SK-N-SH treated with all-trans-retinoic acid at 6 μM for 48 hours (cell line): ENCODE data around the gene GLB1L3.

Experiments used
- ATAC-seq: fragments of 200-7000 bp; cut with Tn5 transposase; 3 replicates; pipeline ENCODE4 v1.9.1; 2020; ENCODE audit warnings: mild to moderate bottlenecking, moderate library complexity
- ARNTL ChIP-seq: fragments of 450-650 bp; formaldehyde crosslinking; IDR thresholded peaks from 2 replicates; pipeline ENCODE4 v1.5.0; 2020; ENCODE audit warnings: low read depth, mild to moderate bottlenecking, moderate library complexity, borderline replicate concordance
- CSDC2 ChIP-seq: fragments of 250-450 bp; sonication (Bioruptor Pico); IDR thresholded peaks from 2 replicates; pipeline ENCODE4 v1.5.0; 2020; ENCODE audit warnings: mild to moderate bottlenecking, moderate library complexity
- ESRRG ChIP-seq: fragments of 250-450 bp; sonication (Bioruptor Pico); IDR thresholded peaks from 2 replicates; pipeline ENCODE4 v1.6.1; 2021; ENCODE audit warnings: mild to moderate bottlenecking
- GLIS3 ChIP-seq: fragments of 250-450 bp; sonication (Bioruptor Pico); IDR thresholded peaks from 2 replicates; pipeline ENCODE4 v1.5.0; 2020; ENCODE audit warnings: mild to moderate bottlenecking, moderate library complexity
- ISL1 ChIP-seq: fragments of 250-450 bp; sonication (Bioruptor Pico); IDR thresholded peaks from 2 replicates; pipeline ENCODE4 v2.1.2; 2022; ENCODE audit warnings: mild to moderate bottlenecking, moderate library complexity
- OSR1 ChIP-seq: fragments of 250-450 bp; sonication (Bioruptor Pico); IDR thresholded peaks from 2 replicates; pipeline ENCODE4 v1.8.0; 2022; ENCODE audit warnings: moderate library complexity, mild to moderate bottlenecking, inconsistent platforms
- PPARA ChIP-seq: fragments of 250-450 bp; sonication (Bioruptor Pico); IDR thresholded peaks from 2 replicates; pipeline ENCODE4 v1.5.0; 2020; ENCODE audit warnings: mild to moderate bottlenecking, borderline replicate concordance
- RARB ChIP-seq: fragments of 250-450 bp; sonication (Bioruptor Pico); IDR thresholded peaks from 2 replicates; pipeline ENCODE4 v1.8.0; 2021; ENCODE audit warnings: mild to moderate bottlenecking, moderate library complexity
- TCF4 ChIP-seq: fragments of 250-450 bp; sonication (Bioruptor Pico); IDR thresholded peaks from 2 replicates; pipeline ENCODE4 v1.8.0; 2021; ENCODE audit warnings: mild to moderate bottlenecking, moderate library complexity, borderline replicate concordance
- TOX ChIP-seq: fragments of 250-450 bp; sonication (Bioruptor Pico); IDR thresholded peaks from 2 replicates; pipeline ENCODE4 v1.8.0; 2021; ENCODE audit warnings: mild to moderate bottlenecking, moderate library complexity, borderline replicate concordance
- ZC3H10 ChIP-seq: fragments of 250-450 bp; sonication (Bioruptor Pico); IDR thresholded peaks from 2 replicates; pipeline ENCODE4 v1.5.1; 2021; ENCODE audit warnings: mild to moderate bottlenecking, moderate library complexity
- ZFP3 ChIP-seq: fragments of 250-450 bp; sonication (Bioruptor Pico); IDR thresholded peaks from 2 replicates; pipeline ENCODE4 v1.5.0; 2020; ENCODE audit warnings: mild to moderate bottlenecking, moderate library complexity
- ZFP30 ChIP-seq: fragments of 450-650 bp; formaldehyde crosslinking; IDR thresholded peaks from 2 replicates; pipeline ENCODE4 v1.5.0; 2022; ENCODE audit warnings: mild to moderate bottlenecking, moderate library complexity
- ZNF565 ChIP-seq: fragments of 450-650 bp; formaldehyde crosslinking; conservative IDR thresholded peaks from 2 replicates; pipeline ENCODE4 v1.5.0; 2020; ENCODE audit warnings: low read depth, mild to moderate bottlenecking, moderate library complexity
- ZNF70 ChIP-seq: fragments of 450-650 bp; formaldehyde crosslinking; IDR thresholded peaks from 2 replicates; pipeline ENCODE4 v1.5.0; 2020; ENCODE audit warnings: mild to moderate bottlenecking, moderate library complexity
- ZNF8 ChIP-seq: fragments of 450-650 bp; formaldehyde crosslinking; IDR thresholded peaks from 2 replicates; pipeline ENCODE4 v1.5.0; 2020; ENCODE audit warnings: mild to moderate bottlenecking, moderate library complexity
- TF ChIP-seq, protein P1 (sequence below): fragments of 250-450 bp; sonication (Bioruptor Pico); IDR thresholded peaks from 2 replicates; pipeline ENCODE4 v1.8.0; 2021; ENCODE audit warnings: low read depth, mild to moderate bottlenecking, moderate library complexity, borderline replicate concordance
- TF ChIP-seq, protein P2 (sequence below): fragments of 250-450 bp; sonication (Bioruptor Pico); IDR thresholded peaks from 2 replicates; pipeline ENCODE4 v1.8.0; 2020; ENCODE audit warnings: mild to moderate bottlenecking, moderate library complexity, borderline replicate concordance
- TF ChIP-seq, protein P3 (sequence below): fragments of 250-450 bp; sonication (Bioruptor Pico); IDR thresholded peaks from 2 replicates; pipeline ENCODE4 v1.5.1; 2020; ENCODE audit warnings: low read depth, mild to moderate bottlenecking, moderate library complexity
- TF ChIP-seq, protein P4 (sequence below): fragments of 250-450 bp; sonication (Bioruptor Pico); IDR thresholded peaks from 2 replicates; pipeline ENCODE4 v1.5.1; 2021; ENCODE audit warnings: mild to moderate bottlenecking, moderate library complexity
- TF ChIP-seq, protein P5 (sequence below): fragments of 250-450 bp; sonication (Bioruptor Pico); IDR thresholded peaks from 2 replicates; pipeline ENCODE4 v1.5.0; 2020; ENCODE audit warnings: mild to moderate bottlenecking, moderate library complexity

GLB1L3 gene

DNA sequence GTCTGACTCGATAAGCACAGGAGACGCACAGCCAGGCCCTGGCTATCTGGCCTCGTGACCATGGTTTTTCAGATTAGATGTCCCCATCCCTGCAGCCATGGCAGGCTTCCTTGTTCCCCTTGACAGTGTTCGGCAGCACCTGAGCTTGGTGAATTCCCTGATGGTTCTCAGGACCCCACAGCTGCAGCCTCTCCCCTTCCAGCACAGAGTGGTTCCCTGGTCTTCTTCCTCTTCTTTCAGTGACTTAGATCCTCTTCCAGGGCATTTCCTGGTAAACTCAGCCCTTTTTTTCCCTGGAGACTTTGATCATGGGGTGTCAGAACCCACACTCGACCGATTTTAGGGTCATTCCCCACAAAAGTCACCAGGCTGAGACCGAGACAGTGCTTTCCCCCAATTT lies 14.5 kb downstream of the GLB1L3 start:
- no peak for TF ChIP-seq ARNTL
- no peak for TF ChIP-seq ESRRG
- no peak for TF ChIP-seq ZFP30 (CRISPR knock-in tag)
- TF ChIP-seq TCF4: no peak
- TF ChIP-seq, protein P1, sequence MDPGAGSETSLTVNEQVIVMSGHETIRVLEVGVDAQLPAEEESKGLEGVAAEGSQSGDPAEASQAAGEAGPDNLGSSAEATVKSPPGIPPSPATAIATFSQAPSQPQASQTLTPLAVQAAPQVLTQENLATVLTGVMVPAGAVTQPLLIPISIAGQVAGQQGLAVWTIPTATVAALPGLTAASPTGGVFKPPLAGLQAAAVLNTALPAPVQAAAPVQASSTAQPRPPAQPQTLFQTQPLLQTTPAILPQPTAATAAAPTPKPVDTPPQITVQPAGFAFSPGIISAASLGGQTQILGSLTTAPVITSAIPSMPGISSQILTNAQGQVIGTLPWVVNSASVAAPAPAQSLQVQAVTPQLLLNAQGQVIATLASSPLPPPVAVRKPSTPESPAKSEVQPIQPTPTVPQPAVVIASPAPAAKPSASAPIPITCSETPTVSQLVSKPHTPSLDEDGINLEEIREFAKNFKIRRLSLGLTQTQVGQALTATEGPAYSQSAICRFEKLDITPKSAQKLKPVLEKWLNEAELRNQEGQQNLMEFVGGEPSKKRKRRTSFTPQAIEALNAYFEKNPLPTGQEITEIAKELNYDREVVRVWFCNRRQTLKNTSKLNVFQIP (CRISPR knock-in tag): no peak
- no peak for TF ChIP-seq ZNF70 (CRISPR knock-in tag)
- TF ChIP-seq ZNF565 (CRISPR knock-in tag): no peak
- TF ChIP-seq ZFP3 (CRISPR knock-in tag): no peak
- no peak for TF ChIP-seq RARB
- TF ChIP-seq ISL1 (CRISPR knock-in tag): no peak
- no peak for TF ChIP-seq OSR1
- ATAC-seq: no peak

DNA sequence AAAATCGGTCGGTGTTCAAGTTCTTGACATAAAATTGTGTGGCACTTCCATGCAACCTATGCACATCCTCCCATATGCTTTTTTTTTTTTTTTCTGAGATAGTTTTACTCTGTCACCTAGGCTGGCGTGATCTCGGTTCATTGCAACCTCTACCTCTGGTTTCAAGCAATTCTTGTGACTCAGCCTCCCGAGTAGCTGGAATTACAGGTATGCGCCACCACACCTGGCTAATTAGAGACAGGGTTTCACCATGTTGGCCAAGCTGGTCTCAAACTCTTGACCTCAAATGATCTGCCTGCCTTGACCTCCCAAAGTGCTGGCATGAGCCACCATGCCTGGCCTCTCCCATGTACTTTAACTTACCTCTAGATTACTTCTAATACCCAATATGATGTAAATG lies 15.0 kb downstream of the GLB1L3 start:
- no peak for ATAC-seq
- TF ChIP-seq GLIS3 (CRISPR knock-in tag): no peak
- TF ChIP-seq, protein P2, sequence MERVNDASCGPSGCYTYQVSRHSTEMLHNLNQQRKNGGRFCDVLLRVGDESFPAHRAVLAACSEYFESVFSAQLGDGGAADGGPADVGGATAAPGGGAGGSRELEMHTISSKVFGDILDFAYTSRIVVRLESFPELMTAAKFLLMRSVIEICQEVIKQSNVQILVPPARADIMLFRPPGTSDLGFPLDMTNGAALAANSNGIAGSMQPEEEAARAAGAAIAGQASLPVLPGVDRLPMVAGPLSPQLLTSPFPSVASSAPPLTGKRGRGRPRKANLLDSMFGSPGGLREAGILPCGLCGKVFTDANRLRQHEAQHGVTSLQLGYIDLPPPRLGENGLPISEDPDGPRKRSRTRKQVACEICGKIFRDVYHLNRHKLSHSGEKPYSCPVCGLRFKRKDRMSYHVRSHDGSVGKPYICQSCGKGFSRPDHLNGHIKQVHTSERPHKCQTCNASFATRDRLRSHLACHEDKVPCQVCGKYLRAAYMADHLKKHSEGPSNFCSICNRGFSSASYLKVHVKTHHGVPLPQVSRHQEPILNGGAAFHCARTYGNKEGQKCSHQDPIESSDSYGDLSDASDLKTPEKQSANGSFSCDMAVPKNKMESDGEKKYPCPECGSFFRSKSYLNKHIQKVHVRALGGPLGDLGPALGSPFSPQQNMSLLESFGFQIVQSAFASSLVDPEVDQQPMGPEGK (CRISPR knock-in tag): no peak
- TF ChIP-seq ZNF565 (CRISPR knock-in tag): no peak
- TF ChIP-seq PPARA (CRISPR knock-in tag): no peak
- no peak for TF ChIP-seq OSR1
- TF ChIP-seq ZFP30 (CRISPR knock-in tag): no peak
- TF ChIP-seq ESRRG: no peak
- no peak for TF ChIP-seq ZNF70 (CRISPR knock-in tag)
- no peak for TF ChIP-seq ISL1 (CRISPR knock-in tag)
- no peak for TF ChIP-seq ZC3H10
- TF ChIP-seq, protein P3, sequence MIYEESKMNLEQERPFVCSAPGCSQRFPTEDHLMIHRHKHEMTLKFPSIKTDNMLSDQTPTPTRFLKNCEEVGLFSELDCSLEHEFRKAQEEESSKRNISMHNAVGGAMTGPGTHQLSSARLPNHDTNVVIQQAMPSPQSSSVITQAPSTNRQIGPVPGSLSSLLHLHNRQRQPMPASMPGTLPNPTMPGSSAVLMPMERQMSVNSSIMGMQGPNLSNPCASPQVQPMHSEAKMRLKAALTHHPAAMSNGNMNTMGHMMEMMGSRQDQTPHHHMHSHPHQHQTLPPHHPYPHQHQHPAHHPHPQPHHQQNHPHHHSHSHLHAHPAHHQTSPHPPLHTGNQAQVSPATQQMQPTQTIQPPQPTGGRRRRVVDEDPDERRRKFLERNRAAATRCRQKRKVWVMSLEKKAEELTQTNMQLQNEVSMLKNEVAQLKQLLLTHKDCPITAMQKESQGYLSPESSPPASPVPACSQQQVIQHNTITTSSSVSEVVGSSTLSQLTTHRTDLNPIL (CRISPR knock-in tag): no peak
- TF ChIP-seq ZNF8 (CRISPR knock-in tag): no peak
- TF ChIP-seq TOX (CRISPR knock-in tag): no peak
- TF ChIP-seq, protein P1 (CRISPR knock-in tag): no peak
- TF ChIP-seq RARB: no peak
- TF ChIP-seq, all 23 proteins: peak for 0

DNA sequence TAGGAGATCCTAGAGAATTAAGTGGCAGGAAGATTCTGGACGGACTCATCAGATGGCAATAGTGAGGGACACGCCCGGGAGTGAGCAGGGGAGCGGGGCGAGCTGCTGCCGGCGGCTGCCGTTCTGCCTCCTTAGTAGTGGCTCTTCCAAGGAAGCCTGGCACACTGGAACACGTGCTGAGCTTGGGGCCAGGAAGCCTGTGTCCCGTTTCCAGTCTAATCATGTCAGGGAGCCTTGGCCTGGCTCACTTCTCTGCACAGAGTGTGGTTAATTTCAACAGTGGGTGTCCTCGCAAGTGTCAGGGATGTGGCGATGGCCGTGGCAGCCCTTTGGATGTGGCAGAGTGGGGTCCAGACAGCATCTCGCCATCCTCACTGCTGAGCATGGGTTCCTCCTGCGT lies 16.5 kb downstream of the GLB1L3 start:
- ATAC-seq: no peak
- TF ChIP-seq OSR1: no peak
- no peak for TF ChIP-seq ZNF565 (CRISPR knock-in tag)
- TF ChIP-seq ISL1 (CRISPR knock-in tag): no peak
- TF ChIP-seq RARB: no peak
- TF ChIP-seq CSDC2: no peak
- TF ChIP-seq TOX (CRISPR knock-in tag): no peak
- no peak for TF ChIP-seq ZC3H10
- TF ChIP-seq, protein P4, sequence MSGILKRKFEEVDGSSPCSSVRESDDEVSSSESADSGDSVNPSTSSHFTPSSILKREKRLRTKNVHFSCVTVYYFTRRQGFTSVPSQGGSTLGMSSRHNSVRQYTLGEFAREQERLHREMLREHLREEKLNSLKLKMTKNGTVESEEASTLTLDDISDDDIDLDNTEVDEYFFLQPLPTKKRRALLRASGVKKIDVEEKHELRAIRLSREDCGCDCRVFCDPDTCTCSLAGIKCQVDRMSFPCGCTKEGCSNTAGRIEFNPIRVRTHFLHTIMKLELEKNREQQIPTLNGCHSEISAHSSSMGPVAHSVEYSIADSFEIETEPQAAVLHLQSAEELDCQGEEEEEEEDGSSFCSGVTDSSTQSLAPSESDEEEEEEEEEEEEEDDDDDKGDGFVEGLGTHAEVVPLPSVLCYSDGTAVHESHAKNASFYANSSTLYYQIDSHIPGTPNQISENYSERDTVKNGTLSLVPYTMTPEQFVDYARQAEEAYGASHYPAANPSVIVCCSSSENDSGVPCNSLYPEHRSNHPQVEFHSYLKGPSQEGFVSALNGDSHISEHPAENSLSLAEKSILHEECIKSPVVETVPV (CRISPR knock-in tag): no peak
- TF ChIP-seq, protein P2 (CRISPR knock-in tag): no peak
- TF ChIP-seq ARNTL: no peak
- TF ChIP-seq ZNF70 (CRISPR knock-in tag): no peak
- TF ChIP-seq, protein P5, sequence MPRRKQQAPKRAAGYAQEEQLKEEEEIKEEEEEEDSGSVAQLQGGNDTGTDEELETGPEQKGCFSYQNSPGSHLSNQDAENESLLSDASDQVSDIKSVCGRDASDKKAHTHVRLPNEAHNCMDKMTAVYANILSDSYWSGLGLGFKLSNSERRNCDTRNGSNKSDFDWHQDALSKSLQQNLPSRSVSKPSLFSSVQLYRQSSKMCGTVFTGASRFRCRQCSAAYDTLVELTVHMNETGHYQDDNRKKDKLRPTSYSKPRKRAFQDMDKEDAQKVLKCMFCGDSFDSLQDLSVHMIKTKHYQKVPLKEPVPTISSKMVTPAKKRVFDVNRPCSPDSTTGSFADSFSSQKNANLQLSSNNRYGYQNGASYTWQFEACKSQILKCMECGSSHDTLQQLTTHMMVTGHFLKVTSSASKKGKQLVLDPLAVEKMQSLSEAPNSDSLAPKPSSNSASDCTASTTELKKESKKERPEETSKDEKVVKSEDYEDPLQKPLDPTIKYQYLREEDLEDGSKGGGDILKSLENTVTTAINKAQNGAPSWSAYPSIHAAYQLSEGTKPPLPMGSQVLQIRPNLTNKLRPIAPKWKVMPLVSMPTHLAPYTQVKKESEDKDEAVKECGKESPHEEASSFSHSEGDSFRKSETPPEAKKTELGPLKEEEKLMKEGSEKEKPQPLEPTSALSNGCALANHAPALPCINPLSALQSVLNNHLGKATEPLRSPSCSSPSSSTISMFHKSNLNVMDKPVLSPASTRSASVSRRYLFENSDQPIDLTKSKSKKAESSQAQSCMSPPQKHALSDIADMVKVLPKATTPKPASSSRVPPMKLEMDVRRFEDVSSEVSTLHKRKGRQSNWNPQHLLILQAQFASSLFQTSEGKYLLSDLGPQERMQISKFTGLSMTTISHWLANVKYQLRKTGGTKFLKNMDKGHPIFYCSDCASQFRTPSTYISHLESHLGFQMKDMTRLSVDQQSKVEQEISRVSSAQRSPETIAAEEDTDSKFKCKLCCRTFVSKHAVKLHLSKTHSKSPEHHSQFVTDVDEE: no peak
- no peak for TF ChIP-seq TCF4
- no peak for TF ChIP-seq ESRRG
